H1 (cell line): ENCODE data around the gene AP2A1.

Experiments
- POLR2AphosphoS5 ChIP-seq: IDR thresholded peaks from 2 replicates; pipeline ENCODE4 v1.6.1; 2011; ENCODE audit warnings: low read depth, low read length
- SP1 ChIP-seq: IDR thresholded peaks from 2 replicates; pipeline ENCODE4 v1.6.1; 2011; ENCODE audit warnings: low read depth, low read length
- TF ChIP-seq, protein P1 (sequence below), 3 experiments: IDR thresholded peaks; 1 replicate in 2 of 3; 2 replicates in 1 of 3; pipeline versions ENCODE4 v1.5.1 to v1.6.1; 2011; ENCODE audit warnings: low read length in 3 of 3, mild to moderate bottlenecking in 3 of 3, inconsistent platforms in 2 of 3, low read depth in 1 of 3, moderate library complexity in 1 of 3; ENCODE audit not compliant: insufficient read depth in 1 of 3; ENCODE audit errors: control extremely low read depth in 1 of 3
- TF ChIP-seq, protein P2 (sequence below): IDR thresholded peaks from 2 replicates; pipeline ENCODE4 v1.6.1; 2012; ENCODE audit warnings: inconsistent platforms
- TF ChIP-seq, protein P3 (sequence below): fragments of 300-600 bp; sonication (generic); IDR thresholded peaks from 2 replicates; pipeline ENCODE4 v1.7.1; 2012; ENCODE audit warnings: low read length, moderate library complexity, mild to moderate bottlenecking, inconsistent platforms; ENCODE audit not compliant: insufficient replicate concordance

DNA sequence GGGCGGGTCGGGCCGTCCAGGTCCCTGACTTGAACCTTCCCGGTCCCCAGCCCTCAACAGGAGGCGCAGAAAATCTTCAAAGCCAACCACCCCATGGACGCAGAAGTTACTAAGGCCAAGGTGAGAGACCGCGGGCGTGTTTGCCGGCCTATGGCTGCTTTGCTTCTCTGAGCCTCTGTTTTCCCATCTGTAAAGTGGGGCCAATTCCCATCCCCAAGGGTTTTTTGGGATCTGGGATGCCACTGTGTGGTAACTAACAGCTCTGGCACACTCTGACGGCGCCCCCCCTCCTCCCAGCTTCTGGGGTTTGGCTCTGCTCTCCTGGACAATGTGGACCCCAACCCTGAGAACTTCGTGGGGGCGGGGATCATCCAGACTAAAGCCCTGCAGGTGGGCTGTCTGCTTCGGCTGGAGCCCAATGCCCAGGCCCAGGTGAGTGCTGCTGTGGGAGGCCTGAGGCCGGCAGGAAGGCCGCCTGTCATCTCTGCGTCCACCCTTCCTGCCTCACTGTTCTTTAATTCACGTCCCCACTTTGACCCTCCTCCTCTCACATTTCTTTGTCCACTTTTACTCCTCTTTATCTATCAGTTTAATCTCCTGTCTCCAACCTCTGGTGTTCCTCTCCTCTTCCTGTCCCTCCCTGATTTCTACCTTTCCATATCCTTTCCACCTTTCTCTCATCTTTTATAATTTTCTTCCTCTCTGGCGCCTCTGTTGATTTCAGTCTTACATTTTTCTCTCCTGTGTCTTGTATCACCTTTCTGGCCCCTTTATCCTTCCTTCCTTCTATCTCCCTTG, 39.2 kb downstream of the AP2A1 start:
- TF ChIP-seq, protein P1, sequence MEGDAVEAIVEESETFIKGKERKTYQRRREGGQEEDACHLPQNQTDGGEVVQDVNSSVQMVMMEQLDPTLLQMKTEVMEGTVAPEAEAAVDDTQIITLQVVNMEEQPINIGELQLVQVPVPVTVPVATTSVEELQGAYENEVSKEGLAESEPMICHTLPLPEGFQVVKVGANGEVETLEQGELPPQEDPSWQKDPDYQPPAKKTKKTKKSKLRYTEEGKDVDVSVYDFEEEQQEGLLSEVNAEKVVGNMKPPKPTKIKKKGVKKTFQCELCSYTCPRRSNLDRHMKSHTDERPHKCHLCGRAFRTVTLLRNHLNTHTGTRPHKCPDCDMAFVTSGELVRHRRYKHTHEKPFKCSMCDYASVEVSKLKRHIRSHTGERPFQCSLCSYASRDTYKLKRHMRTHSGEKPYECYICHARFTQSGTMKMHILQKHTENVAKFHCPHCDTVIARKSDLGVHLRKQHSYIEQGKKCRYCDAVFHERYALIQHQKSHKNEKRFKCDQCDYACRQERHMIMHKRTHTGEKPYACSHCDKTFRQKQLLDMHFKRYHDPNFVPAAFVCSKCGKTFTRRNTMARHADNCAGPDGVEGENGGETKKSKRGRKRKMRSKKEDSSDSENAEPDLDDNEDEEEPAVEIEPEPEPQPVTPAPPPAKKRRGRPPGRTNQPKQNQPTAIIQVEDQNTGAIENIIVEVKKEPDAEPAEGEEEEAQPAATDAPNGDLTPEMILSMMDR (IDR thresholded peaks at IDR 0.05; ENCODE audit: control extremely low read depth in 1 of 3, insufficient read depth in 1 of 3, low read depth in 1 of 3, low read length in 3 of 3): no peak
- no peak for TF ChIP-seq SP1
- TF ChIP-seq, protein P2, sequence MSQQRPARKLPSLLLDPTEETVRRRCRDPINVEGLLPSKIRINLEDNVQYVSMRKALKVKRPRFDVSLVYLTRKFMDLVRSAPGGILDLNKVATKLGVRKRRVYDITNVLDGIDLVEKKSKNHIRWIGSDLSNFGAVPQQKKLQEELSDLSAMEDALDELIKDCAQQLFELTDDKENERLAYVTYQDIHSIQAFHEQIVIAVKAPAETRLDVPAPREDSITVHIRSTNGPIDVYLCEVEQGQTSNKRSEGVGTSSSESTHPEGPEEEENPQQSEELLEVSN: no peak
- TF ChIP-seq, protein P3, sequence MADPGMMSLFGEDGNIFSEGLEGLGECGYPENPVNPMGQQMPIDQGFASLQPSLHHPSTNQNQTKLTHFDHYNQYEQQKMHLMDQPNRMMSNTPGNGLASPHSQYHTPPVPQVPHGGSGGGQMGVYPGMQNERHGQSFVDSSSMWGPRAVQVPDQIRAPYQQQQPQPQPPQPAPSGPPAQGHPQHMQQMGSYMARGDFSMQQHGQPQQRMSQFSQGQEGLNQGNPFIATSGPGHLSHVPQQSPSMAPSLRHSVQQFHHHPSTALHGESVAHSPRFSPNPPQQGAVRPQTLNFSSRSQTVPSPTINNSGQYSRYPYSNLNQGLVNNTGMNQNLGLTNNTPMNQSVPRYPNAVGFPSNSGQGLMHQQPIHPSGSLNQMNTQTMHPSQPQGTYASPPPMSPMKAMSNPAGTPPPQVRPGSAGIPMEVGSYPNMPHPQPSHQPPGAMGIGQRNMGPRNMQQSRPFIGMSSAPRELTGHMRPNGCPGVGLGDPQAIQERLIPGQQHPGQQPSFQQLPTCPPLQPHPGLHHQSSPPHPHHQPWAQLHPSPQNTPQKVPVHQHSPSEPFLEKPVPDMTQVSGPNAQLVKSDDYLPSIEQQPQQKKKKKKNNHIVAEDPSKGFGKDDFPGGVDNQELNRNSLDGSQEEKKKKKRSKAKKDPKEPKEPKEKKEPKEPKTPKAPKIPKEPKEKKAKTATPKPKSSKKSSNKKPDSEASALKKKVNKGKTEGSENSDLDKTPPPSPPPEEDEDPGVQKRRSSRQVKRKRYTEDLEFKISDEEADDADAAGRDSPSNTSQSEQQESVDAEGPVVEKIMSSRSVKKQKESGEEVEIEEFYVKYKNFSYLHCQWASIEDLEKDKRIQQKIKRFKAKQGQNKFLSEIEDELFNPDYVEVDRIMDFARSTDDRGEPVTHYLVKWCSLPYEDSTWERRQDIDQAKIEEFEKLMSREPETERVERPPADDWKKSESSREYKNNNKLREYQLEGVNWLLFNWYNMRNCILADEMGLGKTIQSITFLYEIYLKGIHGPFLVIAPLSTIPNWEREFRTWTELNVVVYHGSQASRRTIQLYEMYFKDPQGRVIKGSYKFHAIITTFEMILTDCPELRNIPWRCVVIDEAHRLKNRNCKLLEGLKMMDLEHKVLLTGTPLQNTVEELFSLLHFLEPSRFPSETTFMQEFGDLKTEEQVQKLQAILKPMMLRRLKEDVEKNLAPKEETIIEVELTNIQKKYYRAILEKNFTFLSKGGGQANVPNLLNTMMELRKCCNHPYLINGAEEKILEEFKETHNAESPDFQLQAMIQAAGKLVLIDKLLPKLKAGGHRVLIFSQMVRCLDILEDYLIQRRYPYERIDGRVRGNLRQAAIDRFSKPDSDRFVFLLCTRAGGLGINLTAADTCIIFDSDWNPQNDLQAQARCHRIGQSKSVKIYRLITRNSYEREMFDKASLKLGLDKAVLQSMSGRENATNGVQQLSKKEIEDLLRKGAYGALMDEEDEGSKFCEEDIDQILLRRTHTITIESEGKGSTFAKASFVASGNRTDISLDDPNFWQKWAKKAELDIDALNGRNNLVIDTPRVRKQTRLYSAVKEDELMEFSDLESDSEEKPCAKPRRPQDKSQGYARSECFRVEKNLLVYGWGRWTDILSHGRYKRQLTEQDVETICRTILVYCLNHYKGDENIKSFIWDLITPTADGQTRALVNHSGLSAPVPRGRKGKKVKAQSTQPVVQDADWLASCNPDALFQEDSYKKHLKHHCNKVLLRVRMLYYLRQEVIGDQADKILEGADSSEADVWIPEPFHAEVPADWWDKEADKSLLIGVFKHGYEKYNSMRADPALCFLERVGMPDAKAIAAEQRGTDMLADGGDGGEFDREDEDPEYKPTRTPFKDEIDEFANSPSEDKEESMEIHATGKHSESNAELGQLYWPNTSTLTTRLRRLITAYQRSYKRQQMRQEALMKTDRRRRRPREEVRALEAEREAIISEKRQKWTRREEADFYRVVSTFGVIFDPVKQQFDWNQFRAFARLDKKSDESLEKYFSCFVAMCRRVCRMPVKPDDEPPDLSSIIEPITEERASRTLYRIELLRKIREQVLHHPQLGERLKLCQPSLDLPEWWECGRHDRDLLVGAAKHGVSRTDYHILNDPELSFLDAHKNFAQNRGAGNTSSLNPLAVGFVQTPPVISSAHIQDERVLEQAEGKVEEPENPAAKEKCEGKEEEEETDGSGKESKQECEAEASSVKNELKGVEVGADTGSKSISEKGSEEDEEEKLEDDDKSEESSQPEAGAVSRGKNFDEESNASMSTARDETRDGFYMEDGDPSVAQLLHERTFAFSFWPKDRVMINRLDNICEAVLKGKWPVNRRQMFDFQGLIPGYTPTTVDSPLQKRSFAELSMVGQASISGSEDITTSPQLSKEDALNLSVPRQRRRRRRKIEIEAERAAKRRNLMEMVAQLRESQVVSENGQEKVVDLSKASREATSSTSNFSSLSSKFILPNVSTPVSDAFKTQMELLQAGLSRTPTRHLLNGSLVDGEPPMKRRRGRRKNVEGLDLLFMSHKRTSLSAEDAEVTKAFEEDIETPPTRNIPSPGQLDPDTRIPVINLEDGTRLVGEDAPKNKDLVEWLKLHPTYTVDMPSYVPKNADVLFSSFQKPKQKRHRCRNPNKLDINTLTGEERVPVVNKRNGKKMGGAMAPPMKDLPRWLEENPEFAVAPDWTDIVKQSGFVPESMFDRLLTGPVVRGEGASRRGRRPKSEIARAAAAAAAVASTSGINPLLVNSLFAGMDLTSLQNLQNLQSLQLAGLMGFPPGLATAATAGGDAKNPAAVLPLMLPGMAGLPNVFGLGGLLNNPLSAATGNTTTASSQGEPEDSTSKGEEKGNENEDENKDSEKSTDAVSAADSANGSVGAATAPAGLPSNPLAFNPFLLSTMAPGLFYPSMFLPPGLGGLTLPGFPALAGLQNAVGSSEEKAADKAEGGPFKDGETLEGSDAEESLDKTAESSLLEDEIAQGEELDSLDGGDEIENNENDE: no peak
- TF ChIP-seq POLR2AphosphoS5: no peak
